Measurements from ENCODE around the gene RAMACL. TPM values are rescaled to one million over a fixed set of nuclear protein-coding genes. Genes with fewer than 3 reads are reported as not detected.

RAMACL gene
- polyA plus RNA-seq, 1 donor from 2014 or later = 1.9 TPM

DNA sequence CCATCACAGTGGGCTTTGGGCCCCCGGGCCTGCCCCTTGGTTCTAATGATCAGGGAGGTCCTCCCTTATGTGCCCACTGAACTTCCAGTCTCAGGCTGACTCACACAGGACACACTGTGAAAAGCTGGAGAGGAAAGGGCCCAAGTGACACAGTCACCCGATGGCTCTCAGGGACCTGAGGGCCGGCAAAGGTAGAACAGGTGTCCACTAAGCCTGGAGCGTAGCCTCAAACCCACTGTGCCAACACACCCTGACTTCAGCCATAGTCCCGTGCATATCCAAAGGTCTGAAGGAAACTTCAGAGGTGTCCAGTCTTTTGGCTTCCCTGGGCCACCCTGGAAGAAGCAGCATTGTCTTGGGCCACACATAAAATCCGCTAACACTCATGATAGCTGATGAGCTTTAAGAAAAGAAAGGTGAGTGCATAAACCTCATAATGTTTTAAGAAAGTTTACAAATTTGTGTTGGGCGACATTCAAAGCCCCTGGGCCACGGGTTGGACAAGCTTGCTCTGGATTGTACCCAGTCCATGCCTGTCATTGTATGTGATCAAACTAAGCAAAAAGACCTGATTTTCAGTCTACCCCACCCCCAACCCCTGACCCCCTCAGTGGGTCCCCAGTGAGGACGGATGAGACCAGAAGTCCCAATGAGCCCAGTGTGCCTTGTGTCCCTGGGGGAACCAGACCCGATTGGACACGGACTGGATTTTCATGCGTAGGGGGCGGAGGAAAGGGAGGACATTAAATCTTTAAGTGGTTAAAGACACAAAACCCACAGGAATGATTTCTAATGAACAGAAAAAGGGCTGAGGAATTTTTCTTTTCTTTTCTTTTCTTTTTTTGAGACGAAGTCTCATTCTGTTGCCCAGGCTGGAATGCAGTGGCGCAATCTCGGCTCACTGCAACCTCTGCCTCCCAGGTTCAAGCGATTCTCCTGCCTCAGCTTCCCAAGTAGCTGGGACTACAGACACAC lies 6.1 kb downstream of the RAMACL start:
- no peaks in the 10 kb centered on the region for H3K27me3 ChIP-seq (ENCODE audit: insufficient read depth, low read depth, low read length)
- H3K79me2 ChIP-seq (replicated peaks; ENCODE audit: insufficient read depth, low read length) = no peaks in the 10 kb centered on the region
- no peak overlapping the region for H3K4me2 ChIP-seq (ENCODE audit: low read length)
- no peak overlapping the region for H3K4me3 ChIP-seq (ENCODE audit: low read length)
- H3K36me3 ChIP-seq (ENCODE audit: insufficient read depth, low read length) = no peaks in the 10 kb centered on the region
- no peak overlapping the region for H3K9ac ChIP-seq (ENCODE audit: low read length)
- no peaks in the 10 kb centered on the region for H3K9me2 ChIP-seq (ENCODE audit: insufficient read depth, low read length)
- H4K20me1 ChIP-seq (ENCODE audit: insufficient read depth) = no peaks in the 10 kb centered on the region
- no peaks in the 10 kb centered on the region for H3K9me3 ChIP-seq (ENCODE audit: low read length)
- H2AFZ ChIP-seq (ENCODE audit: low read depth, low read length) = no peak overlapping the region
- no peak overlapping the region for H3K27ac ChIP-seq (ENCODE audit: low read length)
- no peak for TF ChIP-seq EZH2 (IDR thresholded peaks at IDR 0.05; ENCODE audit: borderline replicate concordance, insufficient read depth, low read length, poor library complexity, severe bottlenecking)
- no peak for TF ChIP-seq SMC3 (conservative IDR thresholded peaks at IDR 0.05; ENCODE audit: poor library complexity)
- H3F3A ChIP-seq (ENCODE audit: insufficient read depth, low read length, poor library complexity, severe bottlenecking) = no peaks in the 10 kb centered on the region

DNA sequence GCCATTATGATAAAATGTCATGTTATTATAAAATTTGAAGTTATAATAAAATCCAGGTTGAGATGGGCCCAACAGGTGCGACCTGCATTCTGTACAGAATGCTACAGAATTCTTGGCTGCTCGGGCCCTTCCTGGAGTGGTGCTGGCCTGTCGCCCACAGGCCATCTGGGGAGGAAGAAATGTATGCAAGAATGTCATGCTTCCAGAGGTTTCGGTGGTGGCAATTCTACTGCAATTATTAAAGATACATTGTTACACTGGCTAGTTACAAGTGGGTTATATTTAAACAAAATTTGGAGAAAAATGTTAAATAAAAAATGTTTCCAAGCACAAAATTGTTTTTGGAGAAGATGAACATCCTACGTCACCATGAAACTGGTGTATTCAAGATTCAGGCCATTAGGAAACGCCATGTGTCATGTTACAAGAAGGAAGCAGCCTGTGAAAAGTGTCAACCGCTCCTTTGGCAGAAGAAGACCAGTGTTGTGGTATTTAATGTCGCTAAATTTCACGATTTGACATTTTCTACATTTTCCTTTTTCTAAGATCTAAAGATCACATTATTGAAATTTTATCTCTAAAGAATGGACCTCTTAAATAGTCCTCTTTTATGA lies 7.1 kb downstream of the RAMACL start:
- TF ChIP-seq, protein P1, sequence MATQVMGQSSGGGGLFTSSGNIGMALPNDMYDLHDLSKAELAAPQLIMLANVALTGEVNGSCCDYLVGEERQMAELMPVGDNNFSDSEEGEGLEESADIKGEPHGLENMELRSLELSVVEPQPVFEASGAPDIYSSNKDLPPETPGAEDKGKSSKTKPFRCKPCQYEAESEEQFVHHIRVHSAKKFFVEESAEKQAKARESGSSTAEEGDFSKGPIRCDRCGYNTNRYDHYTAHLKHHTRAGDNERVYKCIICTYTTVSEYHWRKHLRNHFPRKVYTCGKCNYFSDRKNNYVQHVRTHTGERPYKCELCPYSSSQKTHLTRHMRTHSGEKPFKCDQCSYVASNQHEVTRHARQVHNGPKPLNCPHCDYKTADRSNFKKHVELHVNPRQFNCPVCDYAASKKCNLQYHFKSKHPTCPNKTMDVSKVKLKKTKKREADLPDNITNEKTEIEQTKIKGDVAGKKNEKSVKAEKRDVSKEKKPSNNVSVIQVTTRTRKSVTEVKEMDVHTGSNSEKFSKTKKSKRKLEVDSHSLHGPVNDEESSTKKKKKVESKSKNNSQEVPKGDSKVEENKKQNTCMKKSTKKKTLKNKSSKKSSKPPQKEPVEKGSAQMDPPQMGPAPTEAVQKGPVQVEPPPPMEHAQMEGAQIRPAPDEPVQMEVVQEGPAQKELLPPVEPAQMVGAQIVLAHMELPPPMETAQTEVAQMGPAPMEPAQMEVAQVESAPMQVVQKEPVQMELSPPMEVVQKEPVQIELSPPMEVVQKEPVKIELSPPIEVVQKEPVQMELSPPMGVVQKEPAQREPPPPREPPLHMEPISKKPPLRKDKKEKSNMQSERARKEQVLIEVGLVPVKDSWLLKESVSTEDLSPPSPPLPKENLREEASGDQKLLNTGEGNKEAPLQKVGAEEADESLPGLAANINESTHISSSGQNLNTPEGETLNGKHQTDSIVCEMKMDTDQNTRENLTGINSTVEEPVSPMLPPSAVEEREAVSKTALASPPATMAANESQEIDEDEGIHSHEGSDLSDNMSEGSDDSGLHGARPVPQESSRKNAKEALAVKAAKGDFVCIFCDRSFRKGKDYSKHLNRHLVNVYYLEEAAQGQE (IDR thresholded peaks at IDR 0.05; ENCODE audit: borderline replicate concordance) = no peak
- TF ChIP-seq RAD21 (conservative IDR thresholded peaks at IDR 0.05) (no peak), EP300 (conservative IDR thresholded peaks at IDR 0.05; ENCODE audit: poor library complexity, severe bottlenecking) (no peak), MXI1 (conservative IDR thresholded peaks at IDR 0.05; ENCODE audit: poor library complexity, severe bottlenecking) (no peak), SMC3 (conservative IDR thresholded peaks at IDR 0.05; ENCODE audit: poor library complexity) (no peak), EZH2 (IDR thresholded peaks at IDR 0.05; ENCODE audit: borderline replicate concordance, insufficient read depth, low read length, poor library complexity, severe bottlenecking) (no peak), POLR2AphosphoS5 (IDR thresholded peaks at IDR 0.05) (no peak), TAF1 (IDR thresholded peaks at IDR 0.05; ENCODE audit: low read depth) (no peak)
- TF ChIP-seq, protein P2, sequence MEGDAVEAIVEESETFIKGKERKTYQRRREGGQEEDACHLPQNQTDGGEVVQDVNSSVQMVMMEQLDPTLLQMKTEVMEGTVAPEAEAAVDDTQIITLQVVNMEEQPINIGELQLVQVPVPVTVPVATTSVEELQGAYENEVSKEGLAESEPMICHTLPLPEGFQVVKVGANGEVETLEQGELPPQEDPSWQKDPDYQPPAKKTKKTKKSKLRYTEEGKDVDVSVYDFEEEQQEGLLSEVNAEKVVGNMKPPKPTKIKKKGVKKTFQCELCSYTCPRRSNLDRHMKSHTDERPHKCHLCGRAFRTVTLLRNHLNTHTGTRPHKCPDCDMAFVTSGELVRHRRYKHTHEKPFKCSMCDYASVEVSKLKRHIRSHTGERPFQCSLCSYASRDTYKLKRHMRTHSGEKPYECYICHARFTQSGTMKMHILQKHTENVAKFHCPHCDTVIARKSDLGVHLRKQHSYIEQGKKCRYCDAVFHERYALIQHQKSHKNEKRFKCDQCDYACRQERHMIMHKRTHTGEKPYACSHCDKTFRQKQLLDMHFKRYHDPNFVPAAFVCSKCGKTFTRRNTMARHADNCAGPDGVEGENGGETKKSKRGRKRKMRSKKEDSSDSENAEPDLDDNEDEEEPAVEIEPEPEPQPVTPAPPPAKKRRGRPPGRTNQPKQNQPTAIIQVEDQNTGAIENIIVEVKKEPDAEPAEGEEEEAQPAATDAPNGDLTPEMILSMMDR (IDR thresholded peaks at IDR 0.05; ENCODE audit: poor library complexity, severe bottlenecking) = no peak
- H3K9me3 ChIP-seq (ENCODE audit: low read length) = no peaks in the 10 kb centered on the region
- H3K79me2 ChIP-seq (replicated peaks; ENCODE audit: insufficient read depth, low read length) = no peaks in the 10 kb centered on the region
- H3K27me3 ChIP-seq (ENCODE audit: insufficient read depth, low read depth, low read length) = no peaks in the 10 kb centered on the region
- H3K9ac ChIP-seq (ENCODE audit: low read length) = no peak overlapping the region
- H3F3A ChIP-seq (ENCODE audit: insufficient read depth, low read length, poor library complexity, severe bottlenecking) = no peaks in the 10 kb centered on the region
- no peak overlapping the region for H2AFZ ChIP-seq (ENCODE audit: low read depth, low read length)
- no peaks in the 10 kb centered on the region for H4K20me1 ChIP-seq (ENCODE audit: insufficient read depth)
- no peak overlapping the region for H3K27ac ChIP-seq (ENCODE audit: low read length)
- H3K9me2 ChIP-seq (ENCODE audit: insufficient read depth, low read length) = no peaks in the 10 kb centered on the region
- no peak overlapping the region for H3K4me3 ChIP-seq (ENCODE audit: low read length)
- no peak overlapping the region for H3K4me2 ChIP-seq (ENCODE audit: low read length)
- H3K36me3 ChIP-seq (ENCODE audit: insufficient read depth, low read length) = no peaks in the 10 kb centered on the region
